BE2C (cell line): ENCODE data around the gene SMIM35.
A peak's percentile ranks its signal among the peaks of the same experiment; 100 is the strongest.

Experiments
- DNase-seq: peaks from one replicate; pipeline ENCODE4 v3.0.0-alpha.2; 2020
- H3K27me3 ChIP-seq: fragments of 250-450 bp; sonication (Bioruptor Pico); 2 replicates; pipeline ENCODE4 v1.5.1; 2020; ENCODE audit warnings: mild to moderate bottlenecking
- H3K36me3 ChIP-seq: fragments of 250-450 bp; sonication (Bioruptor Pico); 2 replicates; pipeline ENCODE4 v1.5.1; 2020; ENCODE audit warnings: mild to moderate bottlenecking
- H3K4me1 ChIP-seq: fragments of 250-450 bp; sonication (Bioruptor Pico); 2 replicates; pipeline ENCODE4 v1.5.1; 2020
- H3K4me3 ChIP-seq: 2 replicates; pipeline ENCODE4 v1.5.1; 2011; ENCODE audit warnings: low read depth, low read length
- H3K9me3 ChIP-seq: fragments of 250-450 bp; sonication (Bioruptor Pico); 2 replicates; pipeline ENCODE4 v1.5.1; 2020
- CTCF ChIP-seq: IDR thresholded peaks from 2 replicates; pipeline ENCODE4 v1.5.1; 2012; ENCODE audit warnings: mild to moderate bottlenecking, low read depth, low read length

Gene SMIM35

GRCh38 chr11:117985953-117986887, 100.5 kb downstream of the SMIM35 start, which contains the start of gene IL10RA:
Gene IL10RA (plus strand): TSS chr11:117986394. CDS start chr11:117986468, 74 bp downstream.
- Histone ChIP-seq H3K9me3 (no peaks in the 10 kb centered on the region), H3K27me3 (peaks cover 20% of the 10 kb centered on the region), H3K36me3 (no peaks in the 10 kb centered on the region), H3K4me1 (no peaks in the 10 kb centered on the region), H3K4me3 (peak within 1 kb of the TSS; percentile 71)
- peak; percentile 87 for DNase-seq
- no peak for TF ChIP-seq CTCF

GRCh38 chr11:117984476-117984875, 102.3 kb downstream of the SMIM35 start:
- no peak for DNase-seq
- Histone ChIP-seq H3K4me1 (no peaks in the 10 kb centered on the region), H3K27me3 (peaks cover 25% of the 10 kb centered on the region), H3K4me3 (no peak overlapping the region), H3K9me3 (no peaks in the 10 kb centered on the region), H3K36me3 (no peaks in the 10 kb centered on the region)
- TF ChIP-seq CTCF: no peak

GRCh38 chr11:117983163-117983475, 103.6 kb downstream of the SMIM35 start:
- no peaks in the 10 kb centered on the region for H3K36me3 ChIP-seq
- H3K4me3 ChIP-seq: no peak overlapping the region
- no peak for TF ChIP-seq CTCF
- no peak for DNase-seq
- H3K27me3 ChIP-seq: peaks cover 25% of the 10 kb centered on the region
- no peaks in the 10 kb centered on the region for H3K4me1 ChIP-seq
- H3K9me3 ChIP-seq: no peaks in the 10 kb centered on the region

GRCh38 chr11:117980720-117981119, 106.0 kb downstream of the SMIM35 start:
- no peaks in the 10 kb centered on the region for H3K36me3 ChIP-seq
- H3K9me3 ChIP-seq: no peaks in the 10 kb centered on the region
- peaks cover 5% of the 10 kb centered on the region; the same call in 1 of the 2 replicates for H3K27me3 ChIP-seq
- H3K4me3 ChIP-seq: no peak overlapping the region
- TF ChIP-seq CTCF: no peak
- H3K4me1 ChIP-seq: no peaks in the 10 kb centered on the region
- no peak for DNase-seq

- H3K27me3 ChIP-seq: peaks cover 5% of the 10 kb centered on the region; the same call in 1 of the 2 replicates
- TF ChIP-seq CTCF: no peak
- H3K9me3 ChIP-seq: no peaks in the 10 kb centered on the region
- no peak for DNase-seq
- H3K36me3 ChIP-seq: no peaks in the 10 kb centered on the region
- H3K4me1 ChIP-seq: no peaks in the 10 kb centered on the region
- no peak overlapping the region for H3K4me3 ChIP-seq
Measured at GRCh38 chr11:117980280-117980679, 106.5 kb downstream of the SMIM35 start.
